Stimulated activated CD4-positive, alpha-beta T cell treated with anti-CD3 and anti-CD28 coated beads, Interleukin-15, amount 100 ng/mL, for 48 hours (primary cell): ENCODE data around the gene GGT6.

Experiments
- DNase-seq, 2 donors: peaks; one replicate each; pipeline ENCODE4 v3.0.0-alpha.2; 2020; ENCODE audit warnings: low read depth in 2 of 2

Gene GGT6

DNA sequence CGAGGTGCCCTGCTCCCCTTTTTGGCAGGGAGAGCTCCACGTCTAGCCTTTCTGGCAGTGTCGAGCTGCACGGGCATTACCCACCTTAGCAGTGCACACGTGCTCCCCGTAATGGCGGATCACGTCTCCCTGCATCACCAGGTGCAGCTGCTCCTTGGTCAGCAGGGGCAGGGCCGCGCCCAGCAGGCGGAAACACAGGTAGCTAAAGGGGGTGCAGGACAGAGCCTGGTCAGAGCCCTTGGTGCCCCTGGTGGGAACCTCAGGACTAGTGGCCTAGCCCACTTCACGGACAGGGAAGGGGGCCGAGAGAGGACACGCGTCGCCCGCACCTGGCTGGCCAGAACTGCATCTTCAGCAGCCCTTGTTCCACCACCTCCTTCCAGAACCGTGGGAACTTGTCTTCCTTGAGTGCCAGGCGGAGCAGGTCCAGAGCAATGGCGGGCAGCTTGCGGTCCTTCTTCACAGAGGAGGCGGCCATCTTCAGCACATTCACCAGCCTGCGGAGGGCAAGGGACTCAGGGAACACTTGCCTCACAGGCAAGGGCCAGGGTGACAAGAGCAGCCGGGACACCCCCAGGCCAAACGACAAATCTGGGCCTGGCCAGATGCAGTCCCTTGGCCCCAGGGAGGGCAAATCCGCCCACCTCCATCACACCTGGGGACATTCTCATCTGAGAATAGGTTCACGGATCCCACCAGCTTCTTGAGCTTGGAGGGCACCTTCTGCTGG lies 8.4 kb downstream of the GGT6 start:
- no peak for DNase-seq

DNA sequence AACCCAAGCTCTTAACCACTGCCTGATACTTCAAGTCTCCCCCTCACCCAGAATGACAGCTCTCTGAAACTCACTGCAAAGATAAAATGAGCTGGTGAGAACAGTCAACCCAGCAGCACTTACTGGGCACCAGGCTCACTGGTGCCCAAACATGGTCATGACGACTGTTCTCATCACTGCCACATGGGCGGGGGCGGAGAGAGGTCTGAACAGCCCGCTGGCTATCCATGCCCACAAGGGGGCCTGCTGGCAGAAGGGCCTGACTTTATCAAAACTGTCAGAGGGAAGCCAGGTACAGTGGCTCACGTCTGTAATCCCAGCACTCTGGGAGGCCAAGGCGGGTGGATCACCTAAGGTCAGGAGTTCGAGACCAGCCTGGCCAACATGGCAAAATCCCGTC lies 9.2 kb downstream of the GGT6 start:
- DNase-seq = no peak

DNA sequence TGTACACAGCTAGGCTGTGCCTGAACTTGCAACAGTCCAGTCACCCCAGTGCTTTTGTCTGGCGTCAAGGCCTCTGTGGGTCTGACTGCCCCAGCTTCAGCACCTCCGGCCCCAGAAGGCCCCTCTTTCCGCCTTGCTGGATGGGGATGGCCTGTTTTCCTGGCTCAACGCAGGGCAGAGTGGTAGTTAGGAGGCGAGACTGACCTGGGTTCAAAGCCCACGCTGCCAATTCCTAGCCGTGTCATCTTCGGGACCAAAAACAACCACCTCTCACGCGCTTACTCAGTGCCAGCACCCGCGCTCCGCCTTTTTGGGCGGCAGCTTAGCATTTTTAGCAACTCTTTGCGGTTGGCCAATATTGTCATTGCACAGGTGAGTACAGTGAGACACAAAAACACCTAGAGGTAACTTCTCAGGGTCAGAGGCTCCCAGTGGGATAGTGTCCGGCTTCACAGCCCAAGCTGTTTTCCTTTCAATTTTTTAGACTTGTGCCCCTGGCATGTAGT lies 9.8 kb downstream of the GGT6 start:
- DNase-seq = no peak

DNA sequence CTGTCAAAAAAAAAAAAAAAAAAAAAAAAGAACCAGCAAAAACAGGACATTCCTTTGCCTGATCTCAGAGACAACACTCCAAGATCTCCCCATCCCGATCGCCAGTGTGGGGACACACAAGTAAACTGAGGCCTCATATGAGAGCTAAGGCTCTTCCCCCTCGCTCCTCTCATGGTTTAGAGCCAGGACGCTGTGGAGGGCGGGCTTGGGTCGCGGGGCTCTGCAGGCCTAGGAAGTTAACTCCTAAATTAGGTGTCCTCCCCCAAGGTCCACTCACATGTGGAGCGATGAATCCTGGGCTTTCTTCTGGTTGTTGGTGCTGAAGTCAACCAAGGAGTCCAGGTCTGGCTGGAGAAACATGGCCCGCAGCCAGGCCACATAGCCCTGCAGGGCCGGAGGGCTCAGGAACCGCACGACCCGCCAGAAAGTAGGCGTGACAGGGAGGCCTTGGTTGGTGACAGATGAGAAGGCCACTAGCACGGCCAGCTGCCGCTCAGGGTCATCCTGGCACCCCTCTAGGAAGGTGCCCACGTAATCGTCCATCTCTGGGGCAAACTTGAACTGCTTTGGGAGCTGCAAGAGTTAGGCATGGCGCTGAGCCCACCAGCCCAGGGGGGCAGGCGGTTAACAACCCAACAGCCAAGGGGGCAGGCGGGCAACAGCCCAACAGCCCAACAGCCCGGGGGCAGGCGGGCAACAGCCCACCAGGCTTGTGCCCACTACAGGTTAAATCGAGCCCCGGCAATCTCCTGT lies 10.4 kb downstream of the GGT6 start:
- no peak for DNase-seq

DNA sequence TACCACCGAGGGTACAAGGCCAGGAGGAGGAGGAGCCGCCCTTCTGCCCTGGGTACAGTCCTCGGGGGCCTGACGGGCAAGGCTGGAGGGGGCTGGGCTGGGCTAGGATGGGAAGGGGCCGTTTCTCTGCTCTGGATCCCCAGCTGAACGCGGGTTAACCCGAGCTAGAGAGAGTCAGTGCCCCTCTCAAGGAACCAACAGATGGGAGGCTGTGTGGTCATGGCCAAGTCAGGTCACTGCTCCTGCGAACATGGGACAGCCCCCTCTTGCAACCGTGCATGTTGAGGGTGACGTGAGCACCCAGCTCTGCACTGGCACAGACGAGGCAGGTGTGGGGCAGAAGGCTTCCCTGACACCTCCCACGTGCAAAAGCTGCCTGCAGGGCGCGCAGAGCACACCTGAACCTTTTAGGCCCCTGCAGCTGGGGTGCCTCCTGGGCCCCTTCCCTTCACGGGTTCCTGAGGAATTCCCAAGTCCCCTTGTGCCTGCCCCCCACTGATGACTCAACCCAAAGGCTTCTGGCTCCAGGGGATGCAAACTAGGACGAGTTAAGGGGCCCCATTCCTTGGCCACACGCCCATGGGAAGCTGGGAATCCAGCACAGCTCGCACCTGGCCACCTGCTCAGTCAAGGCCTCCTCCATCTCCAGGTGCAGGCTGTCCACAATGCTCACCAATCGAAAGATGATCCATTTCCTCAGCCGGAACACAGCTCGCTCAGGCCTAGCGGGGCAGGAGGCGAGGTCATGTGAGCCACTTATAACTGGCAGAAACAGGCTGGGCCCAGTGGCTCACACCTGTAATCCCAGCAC lies 11.5 kb downstream of the GGT6 start:
- DNase-seq = no peak

DNA sequence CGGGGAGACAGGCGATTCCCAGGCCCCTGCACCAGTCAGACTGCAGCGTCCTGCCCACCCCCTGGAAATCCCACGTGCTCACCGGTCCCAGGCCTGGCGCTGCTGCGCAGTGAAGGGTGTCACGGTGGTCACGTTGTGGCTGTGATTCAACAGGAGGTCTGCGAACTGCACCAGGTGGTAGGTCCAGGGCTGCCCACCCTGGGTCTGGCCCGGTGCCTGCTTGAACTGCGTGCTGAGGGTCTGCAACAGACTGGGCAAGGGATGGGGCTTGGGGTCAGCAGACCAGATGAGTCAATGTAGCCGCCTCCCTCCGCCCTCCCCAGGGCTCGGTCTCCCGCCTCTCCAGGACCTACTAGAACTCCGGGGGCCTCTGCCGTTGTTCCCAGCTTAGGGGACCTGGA lies 12.3 kb downstream of the GGT6 start:
- DNase-seq = no peak

DNA sequence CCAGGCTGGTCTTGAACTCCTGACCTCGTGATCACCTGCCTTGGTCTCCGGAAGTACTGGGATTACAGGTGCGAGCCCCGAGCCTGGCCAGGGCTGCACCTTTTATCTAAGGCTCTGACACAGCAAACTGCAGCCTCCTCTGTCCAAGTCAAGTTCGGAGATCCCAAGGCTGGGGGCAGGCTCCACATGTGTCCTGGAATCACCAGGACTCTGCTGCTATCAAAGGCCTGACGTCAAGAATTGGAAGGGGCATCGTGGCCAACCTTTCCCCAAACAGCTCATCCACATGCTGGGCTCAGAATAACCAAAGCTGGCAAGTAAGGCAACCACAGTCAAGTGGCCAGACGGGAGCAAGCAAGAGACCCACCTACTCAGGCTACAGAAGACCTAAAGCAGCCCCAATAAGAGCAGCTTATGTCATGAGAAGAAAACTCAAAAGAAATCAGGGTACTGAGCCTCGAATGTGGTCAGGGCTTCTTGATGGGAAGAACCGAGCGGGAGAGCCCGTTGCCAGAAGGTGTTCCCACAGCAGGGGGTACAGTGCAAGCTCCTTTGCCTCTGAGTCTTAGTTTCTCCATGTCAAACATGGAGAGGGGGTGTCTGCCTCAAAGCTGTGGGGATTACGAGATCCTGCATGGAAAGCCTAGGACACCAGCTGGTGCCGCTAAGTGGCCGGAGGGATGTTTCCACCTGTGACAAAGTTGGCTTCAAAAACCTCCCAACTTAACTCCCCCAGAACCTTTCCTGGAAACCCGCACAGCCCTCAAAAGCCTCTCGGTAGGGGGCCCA lies 13.1 kb downstream of the GGT6 start:
- DNase-seq = no peak

DNA sequence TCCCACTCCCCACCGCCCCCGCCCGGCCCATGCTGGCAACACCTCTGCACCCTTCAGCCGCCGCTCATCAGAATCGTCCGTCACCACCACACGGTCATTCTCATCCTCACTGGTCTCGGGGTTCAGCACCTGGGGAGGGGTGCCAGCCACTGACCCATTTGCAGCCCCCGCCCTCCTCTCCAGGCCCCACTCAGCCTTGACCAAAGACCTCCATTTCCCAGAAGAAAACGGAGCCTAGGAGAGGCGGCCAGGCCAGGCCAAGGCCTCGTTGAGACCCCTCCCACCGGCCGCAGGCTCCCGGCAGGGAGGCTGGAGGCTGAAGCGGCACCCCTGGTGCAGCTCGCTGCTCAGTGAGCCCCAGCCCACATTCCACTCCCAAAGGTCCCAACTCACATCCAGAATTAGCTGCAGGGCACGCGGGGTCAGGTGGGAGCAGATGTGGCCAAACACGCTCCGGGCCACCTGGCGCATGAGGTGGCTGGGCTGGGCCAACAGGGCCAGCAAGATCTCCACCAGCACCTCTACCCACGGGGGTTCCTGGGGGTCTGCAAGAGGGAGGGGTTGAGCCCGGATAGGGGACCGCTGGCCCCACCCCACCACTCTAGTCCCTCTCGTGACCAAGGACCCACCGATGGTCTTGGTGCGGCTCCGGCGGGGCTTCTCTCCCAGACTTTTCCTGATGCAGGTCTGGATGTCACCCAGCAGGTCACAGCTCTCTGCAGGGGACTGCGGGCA lies 15.0 kb downstream of the GGT6 start:
- no peak for DNase-seq

DNA sequence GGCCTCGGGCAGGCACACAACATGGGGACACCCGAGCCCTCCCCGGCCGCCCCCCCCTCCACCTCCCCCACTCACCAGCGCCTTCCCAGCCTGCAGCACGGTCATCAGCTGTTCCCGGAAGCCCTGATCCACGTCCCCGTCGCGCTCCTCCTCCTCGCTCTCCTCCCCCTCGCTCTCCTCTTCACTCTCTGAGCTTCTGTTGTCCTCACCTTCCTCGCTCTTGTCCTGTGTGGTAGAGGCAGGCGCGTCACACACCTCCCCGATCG lies 15.5 kb downstream of the GGT6 start:
- DNase-seq = no peak

DNA sequence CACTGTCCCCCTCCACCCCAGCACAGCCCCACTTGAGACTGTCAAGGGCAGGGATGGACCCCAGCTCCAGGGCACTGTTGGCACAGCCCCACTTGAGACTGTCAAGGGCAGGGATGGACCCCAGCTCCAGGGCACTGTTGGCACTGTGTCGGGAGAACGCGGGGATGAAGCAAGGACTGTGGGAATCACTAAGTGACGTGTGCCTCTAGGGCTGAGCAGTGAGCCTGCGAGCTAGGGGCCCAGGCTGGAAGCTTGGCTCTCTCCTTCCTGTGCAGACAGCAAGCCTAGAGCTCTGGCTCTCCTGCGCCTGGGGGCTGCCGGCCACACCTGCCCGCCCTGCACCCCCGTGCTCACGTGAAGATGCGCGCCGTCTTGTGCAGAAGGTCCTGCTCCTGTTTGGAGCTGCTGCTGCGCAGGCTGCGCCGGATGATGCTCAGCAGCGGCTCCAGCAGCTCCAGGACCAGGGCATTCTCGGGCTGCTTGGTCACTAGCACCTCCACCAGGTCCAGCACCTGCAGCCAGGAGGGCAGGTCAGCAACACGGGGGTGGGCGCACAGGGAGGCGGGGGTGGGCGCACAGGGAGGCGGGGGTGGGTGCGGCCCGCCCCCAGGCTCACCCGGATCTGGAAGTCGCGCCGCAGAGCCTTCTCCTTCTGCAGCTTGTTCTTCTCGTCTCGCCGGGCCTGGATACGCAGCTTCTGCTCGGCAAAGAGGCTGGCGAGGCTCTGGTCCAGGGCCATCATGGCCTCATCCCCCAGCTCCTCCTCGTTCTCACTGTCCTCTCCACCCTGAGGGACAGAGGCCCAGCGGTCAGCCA lies 16.0 kb downstream of the GGT6 start:
- no peak for DNase-seq

DNA sequence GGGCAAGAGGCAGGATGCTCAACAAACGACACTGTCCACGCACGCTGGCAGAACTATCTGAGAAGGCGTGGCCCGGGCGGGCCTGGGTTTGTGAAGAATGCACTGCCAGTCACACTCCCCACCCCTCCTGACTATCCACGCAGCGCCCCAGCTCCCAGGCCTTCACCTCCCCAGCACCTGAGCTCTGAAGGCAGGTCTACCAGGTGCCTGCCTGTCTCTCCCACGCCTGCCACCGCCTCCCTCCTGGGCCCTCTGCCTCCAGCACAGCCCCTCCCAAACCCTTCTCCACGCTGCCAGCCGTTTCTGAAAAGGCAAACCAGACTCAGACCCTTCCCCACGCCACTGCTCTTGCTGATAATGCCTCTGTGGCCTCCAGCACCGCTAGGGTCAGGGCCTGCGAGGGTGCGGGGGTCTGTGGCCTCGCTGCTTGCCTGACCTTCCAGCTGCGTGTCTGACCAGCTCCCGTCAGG lies 16.8 kb downstream of the GGT6 start:
- no peak for DNase-seq

DNA sequence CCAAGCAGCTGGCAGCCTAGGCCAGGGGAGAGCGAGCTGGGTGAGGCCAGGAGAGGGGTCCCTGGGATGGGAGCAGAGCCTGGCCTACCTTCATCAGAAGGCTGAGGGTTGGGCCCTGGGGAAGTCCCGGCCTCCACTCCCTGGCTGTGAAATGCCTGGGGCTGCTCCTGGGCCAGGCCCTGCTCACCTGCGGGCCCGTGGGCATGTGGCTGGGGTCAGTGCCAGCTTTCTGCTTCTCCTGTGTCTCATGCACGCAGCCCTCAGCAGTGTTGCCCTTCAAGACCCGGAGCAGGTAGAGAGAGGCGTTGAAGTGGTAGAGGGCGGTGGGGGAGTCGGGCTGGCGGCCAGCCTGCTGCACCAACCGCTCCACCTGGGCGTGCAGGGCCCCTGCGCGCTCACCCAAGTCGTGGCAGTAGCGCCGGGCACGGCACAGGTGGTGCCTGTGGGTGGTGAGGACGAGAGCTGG lies 17.6 kb downstream of the GGT6 start:
- DNase-seq = no peak

DNA sequence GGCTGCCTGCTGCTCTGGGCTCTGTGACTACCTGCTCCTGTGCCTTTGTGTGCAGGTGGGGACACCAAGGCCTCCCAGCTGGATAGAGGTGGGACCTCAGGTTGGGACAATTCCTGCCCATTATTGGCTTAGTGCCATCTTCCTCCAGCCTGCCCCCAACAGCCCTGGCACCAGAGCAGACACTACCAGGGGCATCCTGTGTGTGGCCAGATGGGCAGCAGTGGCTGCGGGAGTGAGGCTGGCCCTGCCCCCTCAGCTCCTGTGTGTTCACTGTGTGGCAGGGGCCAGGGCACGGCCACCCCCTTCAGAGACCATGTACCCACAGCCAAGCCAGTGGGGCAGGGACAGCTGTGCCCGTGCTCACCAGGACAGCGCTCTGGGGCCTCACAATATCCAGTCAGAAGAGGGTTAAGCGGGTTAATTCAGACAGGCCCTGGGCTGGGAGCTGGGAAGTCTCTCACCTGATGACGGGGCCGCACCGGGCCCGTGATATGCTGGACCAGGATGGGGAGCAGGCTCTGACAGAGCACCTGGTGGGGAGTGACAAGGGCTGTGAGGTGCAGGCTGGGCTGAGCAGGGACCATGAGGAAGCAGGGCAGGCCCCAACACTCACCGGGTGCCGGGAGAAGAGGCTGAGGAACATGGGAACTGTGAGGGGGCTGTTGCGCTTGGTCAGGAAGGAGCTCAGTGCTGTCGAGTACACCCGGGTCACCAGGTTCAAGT lies 18.2 kb downstream of the GGT6 start:
- DNase-seq = no peak

DNA sequence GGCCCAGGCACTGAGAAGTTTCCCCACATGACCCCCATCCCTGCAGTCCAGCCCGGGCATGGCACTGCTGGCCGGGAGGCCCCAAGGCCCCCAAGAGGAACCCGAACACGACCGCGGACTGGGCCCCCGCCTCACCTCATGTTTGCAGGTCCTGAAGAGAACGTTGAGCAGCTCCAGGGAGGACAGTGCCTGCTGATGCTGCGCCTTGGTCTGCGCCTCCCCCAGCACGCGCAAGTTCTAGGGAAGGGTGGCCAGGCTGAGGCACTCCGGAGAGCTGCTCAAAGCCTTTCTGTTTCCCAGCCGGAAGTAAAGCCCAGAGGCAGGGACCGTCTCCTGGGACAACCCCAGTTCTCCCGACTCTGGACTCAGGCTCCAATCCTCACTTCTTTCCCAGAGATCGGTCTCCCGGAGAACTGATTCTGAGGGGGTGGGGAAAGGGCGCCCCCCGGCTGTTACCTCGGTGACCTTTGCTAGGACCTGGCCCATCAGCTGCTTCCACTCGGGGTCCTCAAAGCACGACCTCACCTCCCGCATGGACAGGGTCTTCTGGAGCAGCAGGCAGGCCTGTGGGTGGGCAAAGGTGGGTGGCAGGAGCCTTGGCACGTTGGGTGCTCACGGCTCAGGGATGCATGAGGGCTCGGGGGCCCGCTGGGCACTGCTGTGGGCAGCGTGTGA lies 18.9 kb downstream of the GGT6 start:
- no peak for DNase-seq

DNA sequence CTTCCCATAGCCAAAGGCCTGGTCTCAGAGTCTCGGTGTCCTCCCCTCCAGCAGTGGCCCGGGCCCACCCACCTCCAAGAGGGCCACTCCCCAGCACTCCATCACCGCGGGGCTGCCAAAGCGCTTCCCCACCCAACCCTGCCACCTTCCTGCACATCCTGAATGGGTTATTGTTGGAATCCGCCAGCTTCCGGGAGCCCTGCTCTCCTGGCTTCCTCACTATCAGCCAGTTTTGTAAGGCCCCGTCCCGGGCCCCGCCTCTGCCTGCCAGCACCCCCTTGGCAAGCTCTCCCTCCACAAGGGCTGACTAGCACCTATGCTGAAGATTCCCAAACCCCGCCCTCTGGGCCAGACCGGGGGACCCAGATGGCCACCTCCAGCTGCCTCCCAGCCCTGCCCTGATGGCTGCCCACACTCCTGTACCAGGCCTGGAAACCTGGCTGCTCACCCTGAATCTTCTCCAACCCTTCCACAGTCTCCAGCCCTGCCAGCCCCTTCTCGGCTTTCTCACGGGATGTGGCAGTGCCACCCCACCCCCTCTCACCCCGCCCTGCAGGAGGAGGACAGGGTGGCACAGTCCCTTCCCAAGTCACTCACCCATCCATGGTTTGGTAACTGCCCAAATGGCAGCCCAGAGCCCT lies 19.6 kb downstream of the GGT6 start:
- no peak for DNase-seq

DNA sequence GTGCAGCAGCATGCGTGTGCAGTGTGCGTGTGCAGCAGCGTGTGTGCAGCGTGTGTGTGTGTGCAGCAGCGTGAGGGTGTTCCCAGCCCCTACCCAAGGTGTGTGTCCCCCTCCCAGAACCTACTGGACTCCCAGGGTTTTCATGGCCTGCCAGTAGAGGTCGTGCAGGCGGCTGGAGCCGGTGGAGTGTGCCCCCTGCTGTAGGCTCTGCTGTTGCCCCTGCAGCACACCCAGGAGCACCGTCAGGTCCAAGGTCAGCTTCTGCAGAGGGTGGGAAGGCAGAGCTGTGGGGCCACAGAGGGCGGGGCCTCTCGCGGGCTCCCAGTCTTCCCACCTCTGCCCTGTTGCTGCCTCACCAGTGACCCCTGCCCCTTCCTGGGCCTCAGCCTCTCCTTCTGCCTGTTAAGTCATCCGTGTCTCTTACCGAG lies 20.1 kb downstream of the GGT6 start:
- no peak for DNase-seq

DNA sequence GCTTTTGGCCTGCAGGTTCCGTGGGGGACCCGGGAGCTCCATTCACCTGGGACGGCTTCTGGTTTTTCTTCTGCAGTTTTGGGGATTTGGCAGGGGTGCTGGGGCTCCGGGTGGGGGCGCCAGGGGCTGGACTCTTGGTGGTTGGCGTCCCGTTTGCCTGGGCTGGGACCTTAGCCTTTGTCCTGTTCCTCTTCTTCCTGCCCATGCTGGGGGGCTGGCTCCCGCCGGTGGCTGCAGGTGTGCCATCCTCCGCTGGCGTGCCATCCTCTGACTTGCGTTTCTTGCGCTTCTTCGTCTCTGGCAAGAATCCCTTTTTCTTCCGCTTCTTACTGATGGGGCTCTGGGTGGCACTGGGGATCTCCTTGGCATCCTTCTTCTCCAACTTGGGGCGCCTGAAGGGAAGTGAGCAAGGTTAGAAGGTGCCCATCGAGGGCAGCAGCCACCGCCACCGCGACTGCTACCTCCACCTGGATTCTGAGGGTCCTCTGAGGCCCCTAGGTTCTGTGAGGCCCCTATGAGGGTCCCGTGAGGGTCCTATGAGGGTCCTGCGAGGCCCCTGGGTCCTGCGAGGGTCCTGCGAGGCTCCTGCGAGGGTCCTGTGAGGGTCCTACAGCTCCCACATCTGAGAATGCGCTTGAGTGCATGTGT lies 20.7 kb downstream of the GGT6 start:
- no peak for DNase-seq

DNA sequence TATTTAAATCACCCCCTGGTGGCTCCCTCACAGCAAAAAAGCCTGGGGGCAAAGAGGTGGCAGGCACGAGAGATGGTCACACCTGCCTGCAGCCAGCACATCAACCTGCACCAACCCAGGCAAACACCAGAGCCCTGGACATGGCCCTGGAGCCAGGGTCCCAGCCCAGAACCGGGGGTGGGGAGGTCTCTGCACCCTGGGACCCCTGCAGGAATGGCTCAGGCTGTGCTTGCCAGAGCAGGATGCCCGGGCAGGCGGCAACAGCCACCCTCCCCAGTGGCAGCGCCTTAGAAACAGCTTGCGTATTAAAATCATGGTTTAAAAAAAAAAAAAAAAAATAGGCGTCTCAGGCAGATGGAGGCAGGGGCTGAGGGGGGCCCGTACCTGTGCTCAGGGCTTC lies 21.4 kb downstream of the GGT6 start:
- DNase-seq = no peak
